K562 (cell line): ENCODE measurements around the gene SYNM. TPM values are rescaled to one million over a fixed set of nuclear protein-coding genes. Genes with fewer than 3 reads are reported as not detected.

Experiments
- ATAC-seq: fragments of 200-7000 bp; cut with Tn5 transposase; 3 replicates; pipeline ENCODE4 v1.9.1; 2020; ENCODE audit warnings: moderate library complexity
- BruUV-seq: library from RNA; stranded (reverse); fragments of 400-500 nt; replicated peaks from 2 replicates; lab custom pipeline; 2021; lab: Mats Ljungman, UMichigan
- CTCF ChIA-PET: fragments of 300-600 bp; formaldehyde crosslinking; extraction: SDS; loops from one replicate; lab custom pipeline; 2021; ENCODE audit warnings: low intra/inter-chr PET ratio; lab: Yijun Ruan, JAX
- POLR2A ChIA-PET: fragments of 300-600, 350-650 bp; sonication (Branson Sonifier 250); formaldehyde crosslinking; extraction: SDS; loops from one replicate; lab custom pipeline; 2021; ENCODE audit warnings: antibody characterized with exemption, inconsistent platforms; lab: Yijun Ruan, JAX
- DNase-seq, 4 experiments: peaks; one replicate each; pipeline versions ENCODE4 v3.0.0 to v3.0.0-alpha.2; 2011 to 2018; ENCODE audit warnings: low spot score in 3 of 4, mixed read lengths in 3 of 4; ENCODE audit errors: extremely low read depth in 1 of 4
- FAIRE-seq: peaks from 2 replicates; lab custom pipeline; 2011; peaks lifted over from hg19 to GRCh38; lab: Jason Lieb, UNC
- H2AFZ ChIP-seq: 2 replicates; pipeline ENCODE4 v1.6.0; 2011; ENCODE audit warnings: low read depth, low read length, control low read depth, inconsistent platforms
- H3K27ac ChIP-seq: fragments of 200-600 bp; 3 replicates; pipeline ENCODE4 v1.8.0; 2011; ENCODE audit warnings: low read depth, mild to moderate bottlenecking, control low read depth, inconsistent platforms, low read length, moderate library complexity, mixed read lengths; ENCODE audit errors: extremely low read depth
- H3K27me3 ChIP-seq, 2 experiments: fragments of 300-600 bp in 1 of 2; 2 replicates in 1 of 2; 3 replicates in 1 of 2; pipeline versions ENCODE4 v1.6.0 to v1.8.0; 2011; ENCODE audit warnings: inconsistent platforms in 2 of 2, low read length in 2 of 2, mild to moderate bottlenecking in 1 of 2, mixed read lengths in 1 of 2, moderate library complexity in 1 of 2; ENCODE audit not compliant: control insufficient read depth in 2 of 2, insufficient read depth in 2 of 2
- H3K36me3 ChIP-seq: fragments of 300-600 bp; 3 replicates; pipeline ENCODE4 v1.8.0; 2011; ENCODE audit warnings: mild to moderate bottlenecking, low read length, inconsistent platforms; ENCODE audit not compliant: control insufficient read depth, insufficient read depth
- H3K4me1 ChIP-seq, 2 experiments: fragments of 200-600 bp in 1 of 2; replicated peaks in 1 of 2; 2 replicates in 1 of 2; 3 replicates in 1 of 2; pipeline versions ENCODE4 v1.5.1 to v1.8.0; 2011; ENCODE audit warnings: inconsistent platforms in 2 of 2, low read length in 2 of 2, mild to moderate bottlenecking in 1 of 2, mixed read lengths in 1 of 2, moderate library complexity in 1 of 2; ENCODE audit not compliant: control insufficient read depth in 2 of 2, insufficient read depth in 2 of 2
- H3K4me2 ChIP-seq: 2 replicates; pipeline ENCODE4 v1.6.1; 2011; ENCODE audit warnings: low read length, control low read depth, inconsistent platforms, mixed read lengths; ENCODE audit not compliant: insufficient read depth
- H3K4me3 ChIP-seq: fragments of 200-600 bp; sonication (generic), shearing (Covaris generic); 2 replicates; pipeline ENCODE4 v1.5.1; 2016; ENCODE audit warnings: control low read depth, inconsistent platforms
- H3K79me2 ChIP-seq: fragments of 200-600 bp; 3 replicates; pipeline ENCODE4 v1.8.0; 2011; ENCODE audit warnings: low read length, inconsistent platforms; ENCODE audit not compliant: control insufficient read depth, insufficient read depth
- H3K9ac ChIP-seq, 2 experiments: 2 replicates each; pipeline versions ENCODE4 v1.6.0 to v1.6.1; 2011; ENCODE audit warnings: low read depth in 2 of 2, low read length in 2 of 2, control low read depth in 1 of 2, inconsistent platforms in 1 of 2, mild to moderate bottlenecking in 1 of 2, mixed read lengths in 1 of 2; ENCODE audit not compliant: insufficient read depth in 1 of 2
- H3K9me1 ChIP-seq: one replicate; pipeline ENCODE4 v1.6.0; 2011; ENCODE audit warnings: inconsistent platforms, mild to moderate bottlenecking, low read length, moderate library complexity; ENCODE audit not compliant: control insufficient read depth, insufficient read depth
- H3K9me3 ChIP-seq: replicated peaks from 2 replicates; pipeline ENCODE4 v1.5.1; 2011; ENCODE audit warnings: low read depth, low read length, inconsistent platforms; ENCODE audit not compliant: control insufficient read depth, insufficient read depth
- H4K20me1 ChIP-seq: replicated peaks from 2 replicates; pipeline ENCODE4 v1.6.1; 2011; ENCODE audit warnings: low read length, inconsistent platforms, mixed read lengths; ENCODE audit not compliant: control insufficient read depth, insufficient read depth
- CBX2 ChIP-seq: fragments of 200-600 bp; sonication (generic); IDR thresholded peaks from one replicate; pipeline ENCODE4 v1.6.1; 2012; ENCODE audit warnings: mild to moderate bottlenecking, low read length, inconsistent platforms; ENCODE audit not compliant: insufficient read depth, poor library complexity, severe bottlenecking
- CSDE1 ChIP-seq, 2 experiments: fragments of 450-650 bp; IDR thresholded peaks; 2 replicates each; pipeline ENCODE4 v1.6.1; 2016; ENCODE audit warnings: mild to moderate bottlenecking in 1 of 2
- ELF2 ChIP-seq: fragments of 250-450 bp; sonication (Bioruptor Pico); IDR thresholded peaks from 2 replicates; pipeline ENCODE4 v1.5.0; 2021; ENCODE audit warnings: mild to moderate bottlenecking
- HINFP ChIP-seq: fragments of 450-650 bp; conservative IDR thresholded peaks from 2 replicates; pipeline ENCODE4 v1.6.1; 2016; ENCODE audit warnings: missing genetic modification characterization, low read depth, mild to moderate bottlenecking, control low read depth, missing compliant biosample characterization
- HLTF ChIP-seq: fragments of 450-650 bp; IDR thresholded peaks from 2 replicates; pipeline ENCODE4 v1.6.1; 2016
- KLF6 ChIP-seq: fragments of 250-450 bp; sonication (Bioruptor Pico); IDR thresholded peaks from 2 replicates; pipeline ENCODE4 v1.4.0; 2020; ENCODE audit warnings: mild to moderate bottlenecking, moderate library complexity, borderline replicate concordance
- MAZ ChIP-seq, 2 experiments: fragments of 450-650 bp in 1 of 2; sonication (generic) in 1 of 2; formaldehyde crosslinking; IDR thresholded peaks in 1 of 2; conservative IDR thresholded peaks in 1 of 2; 2 replicates each; pipeline versions ENCODE4 v1.4.0 to v1.5.0; 2020; ENCODE audit warnings: mild to moderate bottlenecking in 1 of 2, missing genetic modification reagents in 1 of 2
- MTA3 ChIP-seq: fragments of 450-650 bp; formaldehyde crosslinking; IDR thresholded peaks from 2 replicates; pipeline ENCODE4 v1.6.1; 2017; ENCODE audit warnings: mild to moderate bottlenecking, borderline replicate concordance
- NFATC3 ChIP-seq: fragments of 450-650 bp; IDR thresholded peaks from 2 replicates; pipeline ENCODE4 v1.6.1; 2017; ENCODE audit warnings: mild to moderate bottlenecking
- NONO ChIP-seq, 2 experiments: fragments of 200-400 bp in 1 of 2; fragments of 450-650 bp in 1 of 2; formaldehyde crosslinking in 1 of 2; IDR thresholded peaks; 2 replicates each; pipeline ENCODE4 v1.6.1; 2017; ENCODE audit warnings: low read depth in 2 of 2, mild to moderate bottlenecking in 2 of 2, moderate library complexity in 2 of 2, low read length in 1 of 2
- OTX1 ChIP-seq: fragments of 450-650 bp; formaldehyde crosslinking; IDR thresholded peaks from 2 replicates; pipeline ENCODE4 v1.4.0; 2022; ENCODE audit warnings: mild to moderate bottlenecking
- SMAD1 ChIP-seq: fragments of 150-350 bp; IDR thresholded peaks from 2 replicates; pipeline ENCODE4 v1.6.1; 2014; ENCODE audit warnings: low read length, low read depth; ENCODE audit not compliant: partially characterized antibody
- SNAPC5 ChIP-seq: fragments of 250-450 bp; sonication (Bioruptor Pico); IDR thresholded peaks from 2 replicates; pipeline ENCODE4 v1.8.0; 2021; ENCODE audit warnings: moderate library complexity, mild to moderate bottlenecking, inconsistent platforms
- STAT5B ChIP-seq: fragments of 250-450 bp; sonication (Bioruptor Pico); IDR thresholded peaks from 2 replicates; pipeline ENCODE4 v1.8.0; 2021; ENCODE audit warnings: mild to moderate bottlenecking, inconsistent platforms
- TRIM24 ChIP-seq, 2 experiments: fragments of 450-650 bp; IDR thresholded peaks; 2 replicates each; pipeline ENCODE4 v1.6.1; 2016
- ZNF274 ChIP-seq: IDR thresholded peaks from 2 replicates; pipeline ENCODE4 v1.6.1; 2011; ENCODE audit warnings: low read depth, mild to moderate bottlenecking, low read length, moderate library complexity, borderline replicate concordance
- ZNF277 ChIP-seq: fragments of 250-450 bp; sonication (Bioruptor Pico); IDR thresholded peaks from 2 replicates; pipeline ENCODE4 v1.8.0; 2022; ENCODE audit warnings: inconsistent platforms, mild to moderate bottlenecking, moderate library complexity, borderline replicate concordance
- ZNF384 ChIP-seq: IDR thresholded peaks from 2 replicates; pipeline ENCODE4 v1.6.1; 2012; ENCODE audit warnings: low read depth, low read length, improper control_type of control experiment
- ZNF431 ChIP-seq: sonication (generic); formaldehyde crosslinking; IDR thresholded peaks from 2 replicates; pipeline ENCODE4 v1.8.0; 2022; ENCODE audit warnings: mild to moderate bottlenecking, missing genetic modification reagents
- ZNF507 ChIP-seq: conservative IDR thresholded peaks from 2 replicates; pipeline ENCODE4 v1.6.1; 2017; ENCODE audit warnings: missing genetic modification characterization, missing compliant biosample characterization
- ZNF551 ChIP-seq: fragments of 250-450 bp; sonication (Bioruptor Pico); IDR thresholded peaks from 2 replicates; pipeline ENCODE4 v1.5.0; 2021; ENCODE audit warnings: mild to moderate bottlenecking, moderate library complexity
- ZNF76 ChIP-seq: fragments of 250-450 bp; sonication (Bioruptor Pico); IDR thresholded peaks from 2 replicates; pipeline ENCODE4 v1.4.0; 2020; ENCODE audit warnings: mild to moderate bottlenecking, moderate library complexity, borderline replicate concordance
- WGBS: fragments of 100-300 bp; shearing (Covaris generic); methylation state at CpG from one replicate; pipeline ENCODE4 v1.1.6; 2016; ENCODE audit warnings: low coverage, mixed read lengths; ENCODE audit not compliant: insufficient coverage; ENCODE audit errors: missing lambda C conversion rate; 5-methylcytosine and 5-hydroxymethylcytosine counted together
- in situ Hi-C: fragments of 300-500 bp; cut with MboI; formaldehyde crosslinking; loops from 4 replicates; pipeline ENCODE4 v1.15.0; 2018; ENCODE audit warnings: inconsistent platforms, mixed read lengths
- intact Hi-C: fragments of 100-400 bp; cut with micrococcal nuclease; formaldehyde crosslinking; loops from 2 replicates; pipeline ENCODE4 v1.14.2; 2022
- polyA plus RNA-seq, 8 experiments: library from polyadenylated mRNA; depleted of rRNA in 4 of 8; stranded (reverse) in 5 of 8; unstranded in 3 of 8; fragments of >200 nt; fragmentation: Nextera tagmentation in 2 of 8; fragmentation: Illumina TruSeq in 1 of 8; extraction: Ambion mirVana in 2 of 8; extraction: Trizol in 1 of 8; gene quantifications; 2 replicates each; pipeline versions ENCODE4 v1.2.1 to v1.2.3, GENCODE V29; 2011 to 2014; ENCODE audit warnings: inconsistent platforms in 1 of 8, missing spikeins in 1 of 8
- total RNA-seq, 7 experiments: library from RNA; depleted of rRNA in 6 of 7; stranded (reverse); fragments of >200 nt in 6 of 7; fragmentation: Illumina TruSeq in 2 of 7; extraction: Trizol in 2 of 7; gene quantifications; 2 replicates each; pipeline versions ENCODE4 v1.2.1 to v1.2.3, GENCODE V29; 2011 to 2021; ENCODE audit warnings: low replicate concordance in 1 of 7

Gene SYNM
- total and polyA plus RNA-seq, 9 of the 15 experiments (the other 6 are each of a cell fraction or from before 2014, with no cell fraction given), result 0.01 to 0.42 (median 0.13) TPM

- no peaks in the 10 kb centered on the region for H3K9me1 ChIP-seq
- no peak overlapping the region for H3K4me3 ChIP-seq
- FAIRE-seq, result peak; percentile 62
- 6% methylated on average over 9 of the region's 9 CpGs for WGBS
- intact Hi-C loops (loop anchor here (5.0 kb wide), 1 partner anchor 54 kb away; no protein-coding TSS in a partner anchor), in situ Hi-C loops (no loop called here)
- H3K27ac ChIP-seq, result 0 out of 3 replicates have a peak overlapping the region, but pooled peaks have one; percentile 37
- POLR2A ChIA-PET, result interaction anchor here (1.0 kb wide), 2 partner anchors 12 to 18 kb away, joined by 3 to 4 read pairs; no protein-coding TSS in a partner anchor
- BruUV-seq, result no TSS peak
- no peaks in the 10 kb centered on the region for H3K9me3 ChIP-seq
- H3K4me1 ChIP-seq, result peaks cover 0 to 2% of the 10 kb centered on the region in 2 experiments; a peak in 2 of 5 replicates
- H4K20me1 ChIP-seq, result no peaks in the 10 kb centered on the region
- H2AFZ ChIP-seq, result peak overlapping the region; percentile 71
- H3K27me3 ChIP-seq, result no peaks in the 10 kb centered on the region
- DNase-seq, result peak in 3 of 4 experiments; percentile 14 to 34 (median 22)
- CTCF ChIA-PET, result no interaction called here
- 0 out of 4 replicates have a peak overlapping the region, but pooled peaks of 1 of the 2 experiments have one; percentile 43 for H3K9ac ChIP-seq
- no peaks in the 10 kb centered on the region for H3K36me3 ChIP-seq
- H3K4me2 ChIP-seq, result peak overlapping the region; percentile 34; the same call in 1 of the 2 replicates
- ATAC-seq, result peak; percentile 75
- no peaks in the 10 kb centered on the region for H3K79me2 ChIP-seq
- no peak for TF ChIP-seq SMAD1
- TF ChIP-seq CSDE1 (IDR thresholded peaks at IDR 0.05), result no peak
- no peak for TF ChIP-seq ZNF551
- no peak for TF ChIP-seq HLTF
- TF ChIP-seq ZNF76 (CRISPR knock-in tag), result no peak
- TF ChIP-seq MTA3, result no peak
- no peak for TF ChIP-seq NONO (IDR thresholded peaks at IDR 0.05; ENCODE audit: low read depth in 2 of 2, low read length in 1 of 2)
- no peak for TF ChIP-seq ZNF277
- TF ChIP-seq ELF2 (CRISPR knock-in tag), result no peak
- no peak for TF ChIP-seq KLF6
- no peak for TF ChIP-seq SNAPC5 (CRISPR knock-in tag)
- TF ChIP-seq CBX2, result no peak
- no peak for TF ChIP-seq OTX1 (CRISPR knock-in tag)
- no peak for TF ChIP-seq STAT5B (CRISPR knock-in tag)
- no peak for TF ChIP-seq MAZ (CRISPR knock-in tag; conservative IDR thresholded peaks at IDR 0.05 in 1 of 2, IDR thresholded peaks at IDR 0.05 in 1 of 2)
- no peak for TF ChIP-seq ZNF384
- TF ChIP-seq ZNF431 (CRISPR knock-in tag), result no peak
- TF ChIP-seq ZNF274, result no peak
- no peak for TF ChIP-seq ZNF507 (tag)
- TF ChIP-seq NFATC3, result no peak
- TF ChIP-seq HINFP (tag), result no peak
- no peak for TF ChIP-seq TRIM24 (IDR thresholded peaks at IDR 0.05)
Measured at GRCh38 chr15:99155961-99156443, 51.1 kb downstream of the SYNM start.
